Spleen (tissue), 7 donors: ENCODE data around the gene TSPOAP1.

Experiments
- CTCF ChIP-seq, 11 experiments: fragments of 200-600 bp in 7 of 11; fragments of 450-650 bp in 4 of 11; sonication (generic) in 4 of 11; IDR thresholded peaks in 8 of 11; conservative IDR thresholded peaks in 3 of 11; 1 replicate in 7 of 11; 2 replicates in 4 of 11; pipeline versions ENCODE4 v1.4.0 to v1.8.0; 2016 to 2021; ENCODE audit warnings: antibody characterized with exemption in 11 of 11, inconsistent platforms in 4 of 11, mild to moderate bottlenecking in 1 of 11
- POLR2AphosphoS5 ChIP-seq, 3 donors: sonication (generic); formaldehyde crosslinking; IDR thresholded peaks; one replicate each; pipeline ENCODE4 v1.5.1; 2017; ENCODE audit warnings: antibody characterized with exemption in 3 of 3
- donor health status: DM: no; HTN: no; CAD: no; lungs with moderate emphysema.
- donor health status: DM: no; HTN: no; CAD: no.
- donor health status: DM: no; HTN: no; CAD: no.

DNA sequence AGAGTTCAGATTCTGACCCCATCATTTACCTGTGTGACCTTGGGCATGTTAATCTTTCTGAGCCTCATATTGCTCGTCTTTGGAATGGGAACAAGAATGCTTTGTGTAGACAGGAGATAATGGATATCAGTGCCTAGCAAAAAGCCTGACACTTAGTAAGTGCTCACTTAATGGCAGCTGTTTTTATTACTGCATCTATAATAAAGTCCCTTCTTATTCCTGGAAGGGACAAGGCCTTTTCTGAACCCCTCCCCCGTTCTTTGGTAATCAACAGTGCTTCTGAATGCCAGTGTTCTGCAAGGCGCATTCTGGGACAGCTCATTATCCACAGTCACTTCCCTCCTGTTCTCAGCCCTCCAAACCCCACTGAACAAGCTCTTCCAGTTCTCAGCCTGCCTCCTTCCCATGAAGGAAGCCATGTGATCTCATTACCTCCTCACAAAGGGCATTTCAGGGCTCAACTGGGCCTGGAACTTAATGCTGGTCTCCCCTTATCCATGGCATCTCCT, 48.6 kb upstream of the TSPOAP1 start:
- TF ChIP-seq CTCF (IDR thresholded peaks at IDR 0.05 in 8 of 11, conservative IDR thresholded peaks at IDR 0.05 in 3 of 11) (no peak), POLR2AphosphoS5 (IDR thresholded peaks at IDR 0.05) (no peak)
